Measurements from ENCODE around the gene BCORL1. TPM values are rescaled to one million over a fixed set of nuclear protein-coding genes. Genes with fewer than 3 reads are reported as not detected.

The BCORL1 gene
- total RNA-seq, 4 donors from 2014 or later, result 4.7 to 12.0 (median 6.2) TPM

GRCh38 chrX:129938081-129938480, 44.4 kb upstream of the BCORL1 start:
- H3K36me3 ChIP-seq, result no peaks in the 10 kb centered on the region
- no peaks in the 10 kb centered on the region for H3K9me3 ChIP-seq
- TF ChIP-seq POLR2A (IDR thresholded peaks at IDR 0.05), result no peak
- TF ChIP-seq CTCF (IDR thresholded peaks at IDR 0.05), result no peak
- WGBS, 2 donors, result 68 to 82% methylated on average over 4 of the region's 4 CpGs
- no peak overlapping the region for H3K4me3 ChIP-seq (replicated peaks in 1 of 3)
- H3K4me1 ChIP-seq, result no peaks in the 10 kb centered on the region
- no peak for DNase-seq
- intact Hi-C loops (cut with DNase I), result no loop called here
- no peaks in the 10 kb centered on the region for H3K27me3 ChIP-seq
- H3K27ac ChIP-seq, result no peak overlapping the region

- H3K36me3 ChIP-seq, result no peaks in the 10 kb centered on the region
- no peak overlapping the region for H3K4me3 ChIP-seq (replicated peaks in 1 of 3)
- TF ChIP-seq CTCF (IDR thresholded peaks at IDR 0.05) (no peak), POLR2A (IDR thresholded peaks at IDR 0.05) (no peak)
- H3K27ac ChIP-seq, result no peak overlapping the region
- H3K27me3 ChIP-seq, result no peaks in the 10 kb centered on the region
- no peaks in the 10 kb centered on the region for H3K9me3 ChIP-seq
- 15 to 17% methylated on average over 6 of the region's 8 CpGs for WGBS, 2 donors
- intact Hi-C loops (cut with DNase I), result no loop called here
- no peaks in the 10 kb centered on the region for H3K4me1 ChIP-seq
- DNase-seq, result peak; percentile 46 to 59
Observed at GRCh38 chrX:129939986-129940385, 42.4 kb upstream of the BCORL1 start.

GRCh38 chrX:129940721-129941120, 41.7 kb upstream of the BCORL1 start:
- intact Hi-C loops (cut with DNase I), result no loop called here
- Histone ChIP-seq H3K4me1 (no peaks in the 10 kb centered on the region), H3K27ac (no peak overlapping the region), H3K36me3 (no peaks in the 10 kb centered on the region), H3K9me3 (no peaks in the 10 kb centered on the region), H3K27me3 (no peaks in the 10 kb centered on the region), H3K4me3 (replicated peaks in 1 of 3) (no peak overlapping the region)
- no peak for DNase-seq
- TF ChIP-seq CTCF (IDR thresholded peaks at IDR 0.05), result no peak
- TF ChIP-seq POLR2A (IDR thresholded peaks at IDR 0.05), result no peak
- WGBS, 2 donors, result 95 to 97% methylated on average over 2 of the region's 2 CpGs

GRCh38 chrX:129945131-129945530, 37.3 kb upstream of the BCORL1 start:
- intact Hi-C loops (cut with DNase I), result no loop called here
- Histone ChIP-seq H3K27me3 (no peaks in the 10 kb centered on the region), H3K4me1 (no peaks in the 10 kb centered on the region), H3K36me3 (no peaks in the 10 kb centered on the region), H3K9me3 (no peaks in the 10 kb centered on the region), H3K4me3 (replicated peaks in 1 of 3) (no peak overlapping the region), H3K27ac (no peak overlapping the region)
- TF ChIP-seq POLR2A (IDR thresholded peaks at IDR 0.05), result no peak
- no peak for TF ChIP-seq CTCF (IDR thresholded peaks at IDR 0.05)
- WGBS, 2 donors, result 88 to 100% methylated on average over 1 of the region's 1 CpG
- no peak for DNase-seq

- Histone ChIP-seq H3K9me3 (no peaks in the 10 kb centered on the region), H3K36me3 (no peaks in the 10 kb centered on the region), H3K27ac (no peak overlapping the region), H3K4me3 (replicated peaks in 1 of 3) (peak overlapping the region in 1 of 3 donors; percentile 12), H3K4me1 (peaks cover 0 to 11% of the 10 kb centered on the region in 2 donors), H3K27me3 (no peaks in the 10 kb centered on the region)
- DNase-seq, result no peak
- intact Hi-C loops (cut with DNase I), result no loop called here
- WGBS, 2 donors, result no CpG with 5 or more reads among the region's 18 CpGs
- TF ChIP-seq POLR2A (IDR thresholded peaks at IDR 0.05) (no peak), CTCF (IDR thresholded peaks at IDR 0.05) (no peak)
Observed at GRCh38 chrX:129953334-129953648, 29.1 kb upstream of the BCORL1 start.

All from thyroid gland (tissue), 4 donors.